IMR-90 (cell line): ENCODE measurements around the gene KCNK10. TPM values are rescaled to one million over a fixed set of nuclear protein-coding genes. Genes with fewer than 3 reads are reported as not detected.

Source experiments
- ATAC-seq: fragments of 200-7000 bp; cut with Tn5 transposase; 2 replicates; pipeline ENCODE4 v1.9.1; 2020; ENCODE audit warnings: low read depth, mild to moderate bottlenecking, moderate library complexity
- BruUV-seq: library from RNA; stranded (reverse); fragments of 400-500 nt; replicated peaks from 2 replicates; lab custom pipeline; 2021; lab: Mats Ljungman, UMichigan
- CTCF ChIA-PET: fragments of 300-600 bp; formaldehyde crosslinking; extraction: SDS; loops from one replicate; lab custom pipeline; 2021; ENCODE audit warnings: antibody characterized with exemption; lab: Yijun Ruan, JAX
- POLR2A ChIA-PET: fragments of 300-600 bp; sonication (Branson Sonifier 250); formaldehyde crosslinking; loops from one replicate; lab custom pipeline; 2022; ENCODE audit warnings: antibody characterized with exemption; ENCODE audit not compliant: unreplicated experiment; lab: Charles Lee
- DNase-seq: peaks from one replicate; pipeline ENCODE4 v3.0.0; 2013
- H2AFZ ChIP-seq: replicated peaks from 2 replicates; pipeline ENCODE3; 2013; ENCODE audit warnings: low read length, mild to moderate bottlenecking; ENCODE audit not compliant: poor library complexity
- H2AK5ac ChIP-seq: 2 replicates; pipeline ENCODE4 v1.6.1; 2013; ENCODE audit warnings: low read depth, low read length, inconsistent platforms
- H2AK9ac ChIP-seq: replicated peaks from 2 replicates; pipeline ENCODE3; 2013; ENCODE audit warnings: mild to moderate bottlenecking, low read depth, low read length, moderate library complexity; ENCODE audit not compliant: poor library complexity
- H2BK120ac ChIP-seq: 2 replicates; pipeline ENCODE4 v1.6.1; 2013; ENCODE audit warnings: low read depth, low read length, inconsistent platforms
- H2BK15ac ChIP-seq: 3 replicates; pipeline ENCODE4 v1.6.1; 2013; ENCODE audit warnings: low read depth, low read length, inconsistent platforms
- H2BK20ac ChIP-seq: 2 replicates; pipeline ENCODE4 v1.6.1; 2013; ENCODE audit warnings: low read depth, mild to moderate bottlenecking, inconsistent platforms, low read length, moderate library complexity
- H2BK5ac ChIP-seq: 2 replicates; pipeline ENCODE4 v1.6.1; 2013; ENCODE audit warnings: mild to moderate bottlenecking, low read depth, low read length, inconsistent platforms; ENCODE audit not compliant: poor library complexity, severe bottlenecking
- H3K14ac ChIP-seq: replicated peaks from 2 replicates; pipeline ENCODE4 v1.6.1; 2013; ENCODE audit warnings: low read depth, low read length, inconsistent platforms
- H3K18ac ChIP-seq: 2 replicates; pipeline ENCODE4 v1.6.1; 2013; ENCODE audit warnings: low read depth, low read length, control low read depth
- H3K23ac ChIP-seq: 2 replicates; pipeline ENCODE4 v1.6.1; 2013; ENCODE audit warnings: low read depth, low read length, inconsistent platforms
- H3K27ac ChIP-seq: 2 replicates; pipeline ENCODE4 v1.5.1; 2013; ENCODE audit warnings: mild to moderate bottlenecking, control low read depth, low read length; ENCODE audit not compliant: insufficient read depth
- H3K27me3 ChIP-seq: 2 replicates; pipeline ENCODE4 v1.6.1; 2013; ENCODE audit warnings: low read length; ENCODE audit not compliant: control insufficient read depth, insufficient read depth
- H3K36me3 ChIP-seq: 2 replicates; pipeline ENCODE4 v1.6.1; 2013; ENCODE audit warnings: low read length, mixed read lengths; ENCODE audit not compliant: control insufficient read depth, insufficient read depth
- H3K4ac ChIP-seq: 2 replicates; pipeline ENCODE4 v1.6.1; 2013; ENCODE audit warnings: low read depth, low read length, inconsistent platforms
- H3K4me1 ChIP-seq: 2 replicates; pipeline ENCODE4 v1.6.1; 2013; ENCODE audit warnings: low read length, mixed read lengths; ENCODE audit not compliant: control insufficient read depth, insufficient read depth
- H3K4me2 ChIP-seq: 2 replicates; pipeline ENCODE4 v1.6.1; 2013; ENCODE audit warnings: low read depth, mild to moderate bottlenecking, control low read depth, low read length, moderate library complexity
- H3K4me3 ChIP-seq: 2 replicates; pipeline ENCODE4 v1.5.1; 2013; ENCODE audit warnings: low read depth, mild to moderate bottlenecking, control low read depth, low read length, moderate library complexity; ENCODE audit not compliant: insufficient read depth
- H3K56ac ChIP-seq: 2 replicates; pipeline ENCODE4 v1.6.1; 2013; ENCODE audit warnings: low read length, inconsistent platforms; ENCODE audit not compliant: insufficient read depth; ENCODE audit errors: extremely low read depth
- H3K79me1 ChIP-seq, 2 experiments: 2 replicates each; pipeline ENCODE4 v1.6.1; 2013; ENCODE audit warnings: low read length in 2 of 2, inconsistent platforms in 1 of 2, low read depth in 1 of 2
- H3K9ac ChIP-seq: 2 replicates; pipeline ENCODE4 v1.6.1; 2013; ENCODE audit warnings: low read depth, low read length, control low read depth
- H3K9me1 ChIP-seq: 2 replicates; pipeline ENCODE4 v1.6.1; 2013; ENCODE audit warnings: low read length, inconsistent platforms; ENCODE audit not compliant: insufficient read depth
- H3K9me3 ChIP-seq: 2 replicates; pipeline ENCODE4 v1.6.1; 2013; ENCODE audit warnings: low read length; ENCODE audit not compliant: control insufficient read depth, insufficient read depth
- H4K20me1 ChIP-seq: 2 replicates; pipeline ENCODE4 v1.6.1; 2013; ENCODE audit warnings: low read length, inconsistent platforms; ENCODE audit not compliant: insufficient read depth
- H4K5ac ChIP-seq: 2 replicates; pipeline ENCODE4 v1.6.1; 2013; ENCODE audit warnings: mild to moderate bottlenecking, low read depth, low read length, control low read depth
- H4K8ac ChIP-seq, 2 experiments: 2 replicates each; pipeline ENCODE4 v1.6.1; 2013; ENCODE audit warnings: low read depth in 2 of 2, low read length in 2 of 2, control low read depth in 1 of 2, inconsistent platforms in 1 of 2
- H4K91ac ChIP-seq: 2 replicates; pipeline ENCODE4 v1.6.1; 2013; ENCODE audit warnings: low read depth, low read length, inconsistent platforms; ENCODE audit not compliant: insufficient read depth
- BHLHE40 ChIP-seq: fragments of 150-350 bp; IDR thresholded peaks from 2 replicates; pipeline ENCODE4 v1.6.1; 2016; ENCODE audit warnings: mild to moderate bottlenecking, low read depth, low read length
- CEBPB ChIP-seq: IDR thresholded peaks from 2 replicates; pipeline ENCODE4 v1.6.1; 2012; ENCODE audit warnings: low read depth, low read length, improper control_type of control experiment
- CHD1 ChIP-seq: IDR thresholded peaks from 2 replicates; pipeline ENCODE4 v1.6.1; 2012; ENCODE audit warnings: low read depth, low read length, improper control_type of control experiment
- CTCF ChIP-seq: conservative IDR thresholded peaks from 2 replicates; pipeline ENCODE4 v1.5.1; 2012; ENCODE audit warnings: mild to moderate bottlenecking, low read depth, low read length, improper control_type of control experiment
- ELK1 ChIP-seq: fragments of 150-350 bp; IDR thresholded peaks from 2 replicates; pipeline ENCODE4 v1.6.1; 2016; ENCODE audit warnings: low read depth, mild to moderate bottlenecking, low read length, moderate library complexity, borderline replicate concordance
- FOS ChIP-seq: fragments of 150-350 bp; IDR thresholded peaks from 2 replicates; pipeline ENCODE4 v1.6.1; 2016; ENCODE audit warnings: low read depth, low read length
- MAFK ChIP-seq: IDR thresholded peaks from 2 replicates; pipeline ENCODE4 v1.6.1; 2012; ENCODE audit warnings: low read depth, low read length, improper control_type of control experiment
- MAZ ChIP-seq: IDR thresholded peaks from 2 replicates; pipeline ENCODE4 v1.6.1; 2012; ENCODE audit warnings: low read depth, mild to moderate bottlenecking, low read length, improper control_type of control experiment, moderate library complexity, borderline replicate concordance
- MXI1 ChIP-seq: IDR thresholded peaks from 2 replicates; pipeline ENCODE4 v1.6.1; 2012; ENCODE audit warnings: low read depth, mild to moderate bottlenecking, low read length, moderate library complexity, borderline replicate concordance
- NFE2L2 ChIP-seq: fragments of 150-350 bp; IDR thresholded peaks from 2 replicates; pipeline ENCODE4 v1.6.1; 2016; ENCODE audit warnings: low read depth, mild to moderate bottlenecking, low read length
- POLR2A ChIP-seq: IDR thresholded peaks from 2 replicates; pipeline ENCODE4 v1.6.1; 2012; ENCODE audit warnings: mild to moderate bottlenecking, low read depth, low read length
- RAD21 ChIP-seq: IDR thresholded peaks from 2 replicates; pipeline ENCODE4 v1.6.1; 2012; ENCODE audit warnings: low read length, improper control_type of control experiment
- RCOR1 ChIP-seq: IDR thresholded peaks from 2 replicates; pipeline ENCODE4 v1.6.1; 2012; ENCODE audit warnings: mild to moderate bottlenecking, low read length, improper control_type of control experiment; ENCODE audit not compliant: insufficient replicate concordance
- RFX5 ChIP-seq: IDR thresholded peaks from 2 replicates; pipeline ENCODE4 v1.8.0; 2012; ENCODE audit warnings: low read depth, mild to moderate bottlenecking, low read length, moderate library complexity
- SMC3 ChIP-seq: fragments of 150-350 bp; IDR thresholded peaks from 2 replicates; pipeline ENCODE4 v1.6.1; 2016; ENCODE audit warnings: low read depth, mild to moderate bottlenecking, antibody characterized with exemption, low read length, moderate library complexity
- USF2 ChIP-seq: fragments of 150-350 bp; IDR thresholded peaks from 2 replicates; pipeline ENCODE4 v1.6.1; 2017; ENCODE audit warnings: mild to moderate bottlenecking, antibody characterized with exemption, low read length, low read depth
- WGBS, 2 experiments: methylation state at CpG; one replicate each; pipeline versions ENCODE4 v1.1.5 to v1.1.7; 2013; ENCODE audit warnings: missing lambda C conversion rate in 2 of 2; ENCODE audit not compliant: insufficient read length in 1 of 2; ENCODE audit errors: extremely low coverage in 2 of 2; 5-methylcytosine and 5-hydroxymethylcytosine counted together
- dilution Hi-C: fragments of 300-500 bp; cut with HindIII; formaldehyde crosslinking; loops from one replicate; pipeline ENCODE4 v1.14.3; 2018; ENCODE audit warnings: low sequenced_read_pairs; ENCODE audit not compliant: unreplicated experiment
- in situ Hi-C: fragments of 300-500 bp; cut with MboI; formaldehyde crosslinking; loops from 3 replicates; pipeline ENCODE4 v1.14.3; 2019; ENCODE audit warnings: low sequenced_read_pairs, inconsistent platforms, mixed read lengths
- intact Hi-C: fragments of 100-400 bp; cut with micrococcal nuclease; formaldehyde crosslinking; loops from 2 replicates; pipeline ENCODE4 v1.10.0; 2022
- polyA plus RNA-seq, 3 experiments: library from polyadenylated mRNA; depleted of rRNA; stranded (reverse); fragments of >200 nt; gene quantifications; 2 replicates each; pipeline ENCODE4 v1.2.3, GENCODE V29; 2012; ENCODE audit warnings: low replicate concordance in 1 of 3
- total RNA-seq: library from RNA; depleted of rRNA; stranded (reverse); fragments of >200 nt; gene quantifications from 2 replicates; pipeline ENCODE4 v1.2.3, GENCODE V29; 2012

KCNK10 gene
- total and polyA plus RNA-seq, 2 of the 4 experiments (the other 2 are of a cell fraction) = not detected

GRCh38 chr14:88241810-88242209 lies 81.3 kb downstream of the KCNK10 start:
- Histone ChIP-seq H3K27me3 (no peaks in the 10 kb centered on the region), H2BK120ac (no peak overlapping the region), H2AK9ac (no peak overlapping the region), H3K9me3 (no peaks in the 10 kb centered on the region), H2AFZ (no peak overlapping the region), H4K8ac (no peak overlapping the region), H3K9ac (no peak overlapping the region), H3K4me2 (no peak overlapping the region), H2BK15ac (no peak overlapping the region), H3K79me1 (no peaks in the 10 kb centered on the region), H4K20me1 (no peaks in the 10 kb centered on the region), H3K14ac (no peak overlapping the region), H3K9me1 (no peaks in the 10 kb centered on the region), H3K4me3 (no peak overlapping the region), H4K5ac (no peak overlapping the region), H3K18ac (no peak overlapping the region), H3K23ac (no peak overlapping the region), H2BK5ac (no peak overlapping the region), H3K27ac (no peak overlapping the region), H4K91ac (no peak overlapping the region), H2BK20ac (no peak overlapping the region), H3K4ac (no peak overlapping the region), H3K36me3 (no peaks in the 10 kb centered on the region), H2AK5ac (no peak overlapping the region), H3K56ac (no peak overlapping the region), H3K4me1 (no peaks in the 10 kb centered on the region)
- TF ChIP-seq RAD21 (no peak), CTCF (no peak), SMC3 (no peak), CHD1 (no peak), ELK1 (no peak), RFX5 (no peak), NFE2L2 (no peak), BHLHE40 (no peak), RCOR1 (no peak), MAZ (no peak), MAFK (no peak), USF2 (no peak), FOS (no peak), MXI1 (no peak), POLR2A (no peak), CEBPB (no peak)
- BruUV-seq = no TSS peak
- dilution Hi-C loops = no loop called here
- intact Hi-C loops = no loop called here
- ChIA-PET POLR2A (no interaction called here), CTCF (no interaction called here)
- in situ Hi-C loops = no loop called here
- ATAC-seq = no peak
- DNase-seq = no peak
- 20% methylated on average over 1 of the region's 9 CpGs; no CpG with 5 or more reads in 1 of the 2 experiments for WGBS, 2 experiments
